H1 (cell line): Measurements from ENCODE around the gene SLC2A11. TPM values are rescaled to one million over a fixed set of nuclear protein-coding genes. Genes with fewer than 3 reads are reported as not detected.

Experiments used
- CTCF ChIA-PET: fragments of 300-600 bp; sonication (Branson Sonifier 250); formaldehyde crosslinking; loops from one replicate; lab custom pipeline; 2021; ENCODE audit not compliant: partially characterized antibody; lab: Charles Lee
- POLR2A ChIA-PET: fragments of 300-600 bp; sonication (Branson Sonifier 250); formaldehyde crosslinking; loops from one replicate; lab custom pipeline; 2021; ENCODE audit warnings: inconsistent platforms; ENCODE audit not compliant: partially characterized antibody; lab: Charles Lee
- DNase-seq, 2 experiments: peaks; one replicate each; pipeline versions ENCODE4 v3.0.0 to v3.0.0-alpha.2; 2010 to 2022; ENCODE audit warnings: low spot score in 2 of 2, low read depth in 1 of 2, mixed read lengths in 1 of 2
- FAIRE-seq: peaks from 2 replicates; lab custom pipeline; 2011; peaks lifted over from hg19 to GRCh38; lab: Jason Lieb, UNC
- H2AFZ ChIP-seq: 2 replicates; pipeline ENCODE4 v1.8.1; 2012; ENCODE audit warnings: low read length, inconsistent platforms
- H2AK5ac ChIP-seq: 2 replicates; pipeline ENCODE4 v1.6.1; 2013; ENCODE audit warnings: low read depth, low read length
- H2BK120ac ChIP-seq: replicated peaks from 2 replicates; pipeline ENCODE3; 2013; ENCODE audit warnings: low read depth, low read length, inconsistent platforms
- H2BK12ac ChIP-seq: 2 replicates; pipeline ENCODE4 v1.6.1; 2013; ENCODE audit warnings: low read depth, low read length
- H2BK15ac ChIP-seq: 2 replicates; pipeline ENCODE4 v1.6.1; 2013; ENCODE audit warnings: low read length
- H2BK20ac ChIP-seq: 2 replicates; pipeline ENCODE4 v1.6.1; 2013; ENCODE audit warnings: low read length
- H2BK5ac ChIP-seq: 2 replicates; pipeline ENCODE4 v1.6.1; 2013; ENCODE audit warnings: low read depth, low read length
- H3K14ac ChIP-seq: 2 replicates; pipeline ENCODE4 v1.6.1; 2013; ENCODE audit warnings: inconsistent platforms; ENCODE audit not compliant: insufficient read length
- H3K18ac ChIP-seq: 2 replicates; pipeline ENCODE4 v1.6.1; 2013; ENCODE audit warnings: low read length; ENCODE audit errors: extremely low read depth
- H3K23ac ChIP-seq: 2 replicates; pipeline ENCODE4 v1.6.1; 2013; ENCODE audit warnings: inconsistent platforms; ENCODE audit not compliant: insufficient read length
- H3K23me2 ChIP-seq: 2 replicates; pipeline ENCODE4 v1.6.1; 2013; ENCODE audit warnings: low read depth, low read length
- H3K27ac ChIP-seq: 2 replicates; pipeline ENCODE4 v1.6.1; 2011; ENCODE audit warnings: low read depth, low read length, inconsistent platforms
- H3K27me3 ChIP-seq, 4 experiments: replicated peaks in 1 of 4; 1 replicate in 1 of 4; 2 replicates in 3 of 4; pipeline versions ENCODE4 v1.6.1 to v1.8.1; 2011 to 2013; ENCODE audit warnings: low read length in 3 of 4, mild to moderate bottlenecking in 3 of 4, inconsistent platforms in 2 of 4, mixed read lengths in 2 of 4, moderate library complexity in 1 of 4; ENCODE audit not compliant: control insufficient read depth in 3 of 4, insufficient read depth in 3 of 4; ENCODE audit errors: extremely low read depth in 1 of 4
- H3K36me3 ChIP-seq, 4 experiments: 2 replicates each; pipeline versions ENCODE4 v1.6.1 to v1.8.1; 2011 to 2013; ENCODE audit warnings: mild to moderate bottlenecking in 4 of 4, low read length in 3 of 4, moderate library complexity in 2 of 4, control low read depth in 1 of 4, inconsistent platforms in 1 of 4; ENCODE audit not compliant: insufficient read depth in 4 of 4, control insufficient read depth in 2 of 4
- H3K4ac ChIP-seq: replicated peaks from 2 replicates; pipeline ENCODE3; 2013; ENCODE audit warnings: low read length, low read depth, mixed read lengths, inconsistent platforms; ENCODE audit not compliant: insufficient read length
- H3K4me1 ChIP-seq, 4 experiments: replicated peaks in 1 of 4; 1 replicate in 1 of 4; 2 replicates in 3 of 4; pipeline versions ENCODE4 v1.6.1 to v1.8.1; 2011 to 2013; ENCODE audit warnings: low read length in 3 of 4, inconsistent platforms in 2 of 4, mixed read lengths in 1 of 4; ENCODE audit not compliant: insufficient read depth in 4 of 4, control insufficient read depth in 3 of 4
- H3K4me2 ChIP-seq, 2 experiments: 2 replicates each; pipeline versions ENCODE4 v1.6.1 to v1.8.1; 2011 to 2013; ENCODE audit warnings: low read depth in 2 of 2, low read length in 2 of 2, control low read depth in 1 of 2, inconsistent platforms in 1 of 2, mild to moderate bottlenecking in 1 of 2; ENCODE audit not compliant: insufficient read depth in 1 of 2
- H3K4me3 ChIP-seq, 4 experiments: fragments of 200-600, 300-600 bp in 1 of 4; sonication (generic), shearing (Covaris generic), sonication (Bioruptor Twin) in 1 of 4; 2 replicates each; pipeline versions ENCODE4 v1.5.1 to v1.8.1; 2011 to 2016; ENCODE audit warnings: low read length in 4 of 4, low read depth in 3 of 4, control low read depth in 2 of 4, inconsistent platforms in 2 of 4, mild to moderate bottlenecking in 2 of 4, mixed read lengths in 1 of 4, moderate library complexity in 1 of 4; ENCODE audit not compliant: insufficient read depth in 2 of 4; ENCODE audit errors: extremely low read depth in 1 of 4
- H3K56ac ChIP-seq: replicated peaks from 2 replicates; pipeline ENCODE3; 2013; ENCODE audit warnings: low read depth, mild to moderate bottlenecking, mixed read lengths, low read length, inconsistent platforms; ENCODE audit not compliant: insufficient read length
- H3K79me1 ChIP-seq: 2 replicates; pipeline ENCODE4 v1.6.1; 2013; ENCODE audit warnings: low read depth, low read length, control low read depth
- H3K79me2 ChIP-seq, 2 experiments: 2 replicates each; pipeline versions ENCODE4 v1.6.1 to v1.8.1; 2012 to 2013; ENCODE audit warnings: low read length in 2 of 2, mild to moderate bottlenecking in 2 of 2, inconsistent platforms in 1 of 2; ENCODE audit not compliant: insufficient read depth in 2 of 2, control insufficient read depth in 1 of 2
- H3K9ac ChIP-seq, 4 experiments: replicated peaks in 1 of 4; 1 replicate in 1 of 4; 2 replicates in 3 of 4; pipeline versions ENCODE4 v1.6.1 to v1.8.1; 2011 to 2013; ENCODE audit warnings: low read depth in 3 of 4, low read length in 3 of 4, control low read depth in 2 of 4, mild to moderate bottlenecking in 2 of 4, moderate library complexity in 2 of 4, inconsistent platforms in 1 of 4; ENCODE audit errors: extremely low read depth in 1 of 4
- H3K9me3 ChIP-seq, 2 experiments: 2 replicates each; pipeline versions ENCODE4 v1.6.1 to v1.8.1; 2012 to 2013; ENCODE audit warnings: mild to moderate bottlenecking in 2 of 2, moderate library complexity in 2 of 2, control low read depth in 1 of 2, inconsistent platforms in 1 of 2, low read depth in 1 of 2, low read length in 1 of 2, mixed read lengths in 1 of 2; ENCODE audit not compliant: insufficient read depth in 2 of 2
- H4K20me1 ChIP-seq, 2 experiments: replicated peaks in 1 of 2; 2 replicates each; pipeline versions ENCODE3 to v1.8.1; 2011 to 2013; ENCODE audit warnings: inconsistent platforms in 2 of 2, low read length in 2 of 2, mild to moderate bottlenecking in 1 of 2; ENCODE audit not compliant: insufficient read depth in 2 of 2, control insufficient read depth in 1 of 2
- H4K5ac ChIP-seq: 2 replicates; pipeline ENCODE4 v1.6.1; 2013; ENCODE audit warnings: low read length, low read depth, mixed read lengths, inconsistent platforms; ENCODE audit not compliant: insufficient read length
- H4K8ac ChIP-seq: 2 replicates; pipeline ENCODE4 v1.8.0; 2013; ENCODE audit warnings: mild to moderate bottlenecking, moderate library complexity, low read length, inconsistent platforms; ENCODE audit not compliant: insufficient read depth; ENCODE audit errors: extremely low read depth
- H4K91ac ChIP-seq: replicated peaks from 2 replicates; pipeline ENCODE3; 2013; ENCODE audit warnings: low read length, mixed read lengths, inconsistent platforms; ENCODE audit not compliant: insufficient read length
- CHD2 ChIP-seq: IDR thresholded peaks from 2 replicates; pipeline ENCODE4 v1.6.1; 2012; ENCODE audit warnings: low read length, improper control_type of control experiment
- E2F6 ChIP-seq: IDR thresholded peaks from 2 replicates; pipeline ENCODE4 v1.6.1; 2012; ENCODE audit warnings: inconsistent platforms
- TEAD4 ChIP-seq: IDR thresholded peaks from 2 replicates; pipeline ENCODE4 v1.6.1; 2012; ENCODE audit warnings: low read depth, low read length, inconsistent platforms, mixed read lengths
- WGBS, 2 experiments: shearing (Covaris generic) in 1 of 2; methylation state at CpG; one replicate each; pipeline versions ENCODE4 v1.1.6 to v1.1.7; 2013 to 2015; ENCODE audit warnings: low lambda C conversion rate in 2 of 2, mixed read lengths in 2 of 2, inconsistent platforms in 1 of 2, low coverage in 1 of 2, missing lambda C conversion rate in 1 of 2; ENCODE audit not compliant: insufficient replicate concordance in 2 of 2, insufficient coverage in 1 of 2, insufficient read length in 1 of 2; ENCODE audit errors: extremely low coverage in 1 of 2, missing lambda C conversion rate in 1 of 2; 5-methylcytosine and 5-hydroxymethylcytosine counted together
- polyA plus RNA-seq, 7 experiments: library from polyadenylated mRNA; depleted of rRNA in 3 of 7; stranded (reverse) in 5 of 7; unstranded in 2 of 7; fragments of >200 nt in 5 of 7; fragments of 200-250 nt in 2 of 7; gene quantifications; 1 replicate in 5 of 7; 2 replicates in 1 of 7; 4 replicates in 1 of 7; pipeline versions ENCODE4 v1.2.1 to v1.2.3, GENCODE V29; 2011 to 2013; ENCODE audit warnings: missing spikeins in 2 of 7, mixed read lengths in 2 of 7
- total RNA-seq: library from RNA; stranded (reverse); fragmentation: NEBNext Ultra II Directional; extraction: Animal tissue kit (Norgen Biotek cat#: 25700); gene quantifications from 2 replicates; pipeline ENCODE4 v1.2.1, GENCODE V29; 2021

The SLC2A11 gene
- total and polyA plus RNA-seq, 2 of the 8 experiments (the other 6 are each of a cell fraction or from before 2014, with no cell fraction given): 10.7 to 12.5 TPM

GRCh38 chr22:23847991-23848864 lies 9.4 kb upstream of the SLC2A11 start:
- peak overlapping the region; percentile 88 for H2BK15ac ChIP-seq
- peak overlapping the region; percentile 27 to 44 for H3K4me2 ChIP-seq
- no peak for DNase-seq
- no peak overlapping the region for H2AK5ac ChIP-seq
- no peak overlapping the region for H4K5ac ChIP-seq
- peak overlapping the region in 1 of 4 experiments; percentile 14; a peak in 1 of 7 replicates for H3K9ac ChIP-seq
- peak overlapping the region; percentile 96; the same call in 1 of the 2 replicates for H4K8ac ChIP-seq
- no peaks in the 10 kb centered on the region for H3K79me2 ChIP-seq
- peaks cover 0 to 28% (median 19%) of the 10 kb centered on the region in 4 experiments; a peak in 6 of 7 replicates for H3K4me1 ChIP-seq
- no peak overlapping the region for H3K23ac ChIP-seq
- 55% methylated on average over 23 of the region's 24 CpGs; no CpG with 5 or more reads in 1 of the 2 experiments for WGBS, 2 experiments
- H3K56ac ChIP-seq: no peak overlapping the region
- no peak overlapping the region for H2BK12ac ChIP-seq
- CTCF ChIA-PET: interaction anchor here (0.9 to 4.3 kb wide), 9 partner anchors 9 to 136 kb away, joined by 3 to 73 read pairs (median 5); partner anchors contain the start of genes C22orf15, CHCHD10, MMP11 and SLC2A11
- H2BK20ac ChIP-seq: no peak overlapping the region
- H3K27me3 ChIP-seq: peaks cover 0 to 5% (median 1%) of the 10 kb centered on the region in 4 experiments; a peak in 3 of 7 replicates
- H3K9me3 ChIP-seq: no peaks in the 10 kb centered on the region
- no peaks in the 10 kb centered on the region for H3K79me1 ChIP-seq
- no peaks in the 10 kb centered on the region for H3K36me3 ChIP-seq
- H3K4ac ChIP-seq: no peak overlapping the region
- TF ChIP-seq CHD2 (no peak), E2F6 (no peak), TEAD4 (peak; percentile 78)
- TF ChIP-seq, all 59 proteins: peak for 1
- Histone ChIP-seq H3K14ac (no peak overlapping the region), H3K18ac (peak overlapping the region; percentile 78; the same call in 1 of the 2 replicates), H3K27ac (no peak overlapping the region), H4K20me1 (no peaks in the 10 kb centered on the region), H4K91ac (peak overlapping the region; percentile 50), H2BK5ac (peak overlapping the region; percentile 82; the same call in 1 of the 2 replicates), H3K4me3 (no peak overlapping the region), H3K23me2 (no peaks in the 10 kb centered on the region), H2AFZ (no peak overlapping the region), H2BK120ac (peak overlapping the region; percentile 30)
- POLR2A ChIA-PET: interaction anchor here (1.1 to 5.6 kb wide), 4 partner anchors 9 to 81 kb away, joined by 4 to 37 read pairs (median 12); partner anchors contain the start of genes CHCHD10, MIF and SLC2A11
- FAIRE-seq: no peak
